Activated CD8-positive, alpha-beta memory T cell treated with anti-CD3 and anti-CD28 coated beads for 1 hour (primary cell): ENCODE results near the gene ZNF580.

Experiments used
- DNase-seq, 2 donors: peaks; one replicate each; pipeline ENCODE4 v3.0.0-alpha.2; 2020; ENCODE audit warnings: low read depth in 1 of 2; ENCODE audit errors: extremely low read depth in 1 of 2

The ZNF580 gene

DNA sequence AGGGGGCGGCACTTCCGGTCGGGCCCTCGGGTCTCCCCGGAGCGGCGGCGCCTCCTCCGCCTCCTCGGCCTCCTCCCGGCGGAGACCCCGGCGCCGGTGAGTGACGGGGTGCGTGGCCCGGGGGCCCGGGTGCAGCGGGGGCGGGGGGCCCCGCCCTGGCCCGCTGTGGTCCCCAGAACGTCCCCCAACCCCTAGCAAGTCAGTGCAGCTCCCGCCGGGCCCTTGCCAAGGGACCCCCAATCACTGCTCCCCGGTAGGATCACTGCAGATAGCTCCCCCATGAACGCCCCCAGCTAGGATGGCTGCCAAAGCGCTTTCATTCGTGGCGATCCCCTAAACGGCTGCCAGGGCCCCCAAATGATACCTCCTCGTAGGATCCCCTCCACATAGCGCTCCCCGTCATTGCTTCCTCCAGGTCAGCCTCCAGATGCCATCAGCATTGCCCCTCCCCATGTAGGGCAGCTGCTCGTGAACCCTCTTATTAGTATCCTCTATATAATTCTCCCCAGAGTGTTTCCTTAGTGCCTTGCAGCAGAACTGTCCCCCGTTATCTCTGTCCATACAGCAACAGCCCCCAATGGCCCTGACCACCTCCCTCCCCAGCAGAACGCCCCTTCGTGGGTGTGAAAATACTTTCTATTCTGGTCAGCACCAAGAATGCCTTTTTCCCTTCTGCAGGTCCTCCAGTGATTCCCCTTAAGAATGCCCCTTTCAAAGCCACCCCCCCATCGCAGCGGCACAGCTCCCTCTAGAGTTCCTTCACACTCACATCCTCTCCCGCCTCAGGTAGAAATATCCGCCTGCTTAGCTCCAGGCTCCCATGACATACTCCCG lies 34.9 kb upstream of the ZNF580 start, which contains the start of gene ZNF865:
Gene ZNF865, plus strand, starts transcription at position 11 of the 834 bp plus-strand sequence. CDS start 7,972 bp downstream, outside the sequence.
- DNase-seq: peak; percentile 49 to 51

DNA sequence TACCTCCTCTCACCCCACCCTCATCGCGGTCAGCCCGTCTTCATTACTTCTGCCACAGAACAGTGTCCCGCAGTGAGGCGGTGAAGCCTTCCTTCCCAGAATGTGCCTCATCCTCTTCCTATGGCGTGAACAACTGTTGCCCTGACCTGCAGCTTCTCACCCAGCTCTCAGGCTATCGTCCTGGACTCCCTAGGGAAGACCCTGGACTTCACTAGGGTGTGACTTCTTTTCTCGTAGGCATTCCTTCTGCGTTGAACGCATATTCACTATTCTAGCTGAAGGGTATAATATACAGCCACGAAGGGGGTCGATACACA lies 34.4 kb upstream of the ZNF580 start:
- DNase-seq: no peak

DNA sequence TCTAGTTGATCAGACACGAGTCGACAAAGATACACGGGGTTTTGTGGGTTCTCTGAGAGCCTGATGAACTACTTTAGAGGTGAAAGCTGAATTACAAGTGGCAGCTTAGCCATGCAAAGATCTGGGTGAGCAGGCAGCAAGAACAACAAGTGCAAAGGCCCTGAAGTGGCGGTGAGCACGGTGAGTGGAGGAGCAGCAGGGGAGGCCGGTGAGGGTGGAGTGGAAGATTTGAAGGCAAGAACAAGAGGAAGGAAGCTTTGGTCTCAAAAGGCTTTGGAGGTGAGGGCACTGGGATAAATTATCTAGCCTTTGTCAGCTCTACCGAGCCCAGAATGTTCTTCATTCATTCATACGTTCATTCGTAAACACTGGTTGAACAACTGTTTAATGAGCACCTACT lies 34.0 kb upstream of the ZNF580 start:
- DNase-seq: no peak

DNA sequence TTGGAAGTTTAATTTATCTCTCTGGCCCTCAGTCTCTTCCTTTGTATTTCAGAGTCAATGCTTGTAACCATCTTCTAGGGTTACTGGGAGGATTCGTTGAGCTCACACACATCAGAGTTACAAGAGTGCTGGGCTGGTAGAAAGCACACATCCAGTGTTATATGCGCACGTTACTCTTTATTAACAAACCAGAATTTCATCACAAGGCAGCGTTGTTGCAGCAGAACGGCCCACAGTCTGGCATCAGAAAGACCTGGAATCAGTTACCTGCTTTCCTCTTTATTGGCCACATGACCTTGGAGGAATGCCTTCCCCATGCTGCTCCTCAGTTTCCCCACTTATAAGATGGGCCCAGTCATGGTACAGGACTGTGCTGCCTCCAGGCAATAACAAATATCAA lies 31.5 kb upstream of the ZNF580 start:
- DNase-seq: no peak

DNA sequence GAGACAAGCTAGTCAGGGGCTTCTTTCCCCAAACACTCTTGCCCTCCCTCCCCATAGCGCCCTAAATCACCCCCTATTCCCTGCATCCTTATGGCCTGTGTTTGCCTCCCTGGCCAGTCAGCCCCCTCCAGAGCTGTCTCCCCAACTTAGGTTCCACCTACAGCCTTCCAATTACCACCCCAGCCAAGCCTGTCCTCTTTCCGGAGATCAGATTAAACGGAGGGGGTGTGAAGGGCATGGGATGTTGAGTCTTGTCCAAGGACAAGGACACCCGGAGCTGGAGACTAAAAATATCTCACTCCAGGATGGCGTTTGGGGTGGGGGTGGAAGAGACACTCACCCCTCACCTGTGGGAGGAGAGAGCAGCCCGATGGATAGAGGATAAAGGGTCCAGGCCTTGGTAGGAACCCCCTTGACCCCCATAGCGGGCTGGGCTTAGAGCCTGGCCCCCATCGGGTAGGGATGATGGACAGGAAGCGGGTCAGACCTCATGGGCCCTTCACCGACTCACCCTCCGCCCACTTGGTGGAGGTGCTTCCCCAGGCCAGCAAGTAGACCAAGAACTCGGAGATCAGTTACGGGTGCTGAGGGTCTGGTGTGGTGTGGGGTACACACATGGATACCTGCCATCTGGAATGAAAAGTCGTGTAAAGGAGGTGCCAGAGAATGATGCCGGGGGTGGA lies 29.4 kb upstream of the ZNF580 start:
- DNase-seq: no peak

DNA sequence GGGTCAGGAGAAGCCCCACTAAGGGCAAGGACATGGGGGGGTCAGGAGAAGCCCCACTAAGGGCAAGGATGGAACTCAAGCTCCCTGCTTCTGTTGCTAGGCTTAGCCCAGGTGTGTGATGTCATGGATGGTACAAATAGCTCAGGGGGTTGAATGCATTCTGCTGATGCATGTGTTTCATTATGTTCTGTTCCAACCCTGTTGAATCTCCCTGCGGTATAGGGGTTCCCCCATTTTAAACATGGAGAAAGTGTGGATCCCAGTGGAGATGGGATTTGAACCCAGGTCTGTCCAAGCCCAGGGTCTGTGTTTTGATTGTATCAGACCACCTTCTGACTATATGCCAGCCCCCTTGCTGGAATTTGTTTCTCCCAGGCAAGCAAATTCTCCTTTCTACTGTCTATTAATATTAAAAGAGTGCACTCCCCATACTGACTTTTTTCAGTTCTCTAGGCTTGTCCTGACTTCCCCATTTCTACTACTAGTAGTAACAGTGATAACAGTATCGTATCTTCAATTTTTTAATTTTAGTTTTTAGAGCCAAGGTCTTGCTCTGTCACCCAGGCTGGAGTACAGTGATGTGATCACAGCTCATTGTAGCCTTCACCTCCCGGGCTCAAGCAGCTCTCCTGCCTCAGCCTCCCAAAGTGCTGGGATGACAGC lies 28.7 kb upstream of the ZNF580 start:
- no peak for DNase-seq

DNA sequence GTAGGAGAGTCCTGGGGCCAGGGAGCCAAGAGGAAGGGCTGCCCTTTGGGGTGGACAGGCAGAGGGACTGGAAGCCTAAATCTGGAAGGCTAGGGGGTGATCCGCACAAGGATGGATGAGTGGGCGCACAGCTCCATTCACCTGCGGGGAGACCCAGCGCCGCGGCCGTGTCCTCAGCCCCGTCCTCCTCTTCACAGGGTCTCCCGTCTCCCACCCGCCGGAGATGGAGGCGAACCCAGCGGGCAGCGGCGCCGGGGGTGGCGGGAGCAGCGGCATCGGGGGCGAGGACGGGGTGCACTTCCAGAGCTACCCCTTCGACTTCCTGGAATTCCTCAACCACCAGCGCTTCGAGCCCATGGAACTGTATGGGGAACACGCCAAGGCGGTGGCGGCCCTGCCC lies 27.4 kb upstream of the ZNF580 start:
- DNase-seq: no peak

DNA sequence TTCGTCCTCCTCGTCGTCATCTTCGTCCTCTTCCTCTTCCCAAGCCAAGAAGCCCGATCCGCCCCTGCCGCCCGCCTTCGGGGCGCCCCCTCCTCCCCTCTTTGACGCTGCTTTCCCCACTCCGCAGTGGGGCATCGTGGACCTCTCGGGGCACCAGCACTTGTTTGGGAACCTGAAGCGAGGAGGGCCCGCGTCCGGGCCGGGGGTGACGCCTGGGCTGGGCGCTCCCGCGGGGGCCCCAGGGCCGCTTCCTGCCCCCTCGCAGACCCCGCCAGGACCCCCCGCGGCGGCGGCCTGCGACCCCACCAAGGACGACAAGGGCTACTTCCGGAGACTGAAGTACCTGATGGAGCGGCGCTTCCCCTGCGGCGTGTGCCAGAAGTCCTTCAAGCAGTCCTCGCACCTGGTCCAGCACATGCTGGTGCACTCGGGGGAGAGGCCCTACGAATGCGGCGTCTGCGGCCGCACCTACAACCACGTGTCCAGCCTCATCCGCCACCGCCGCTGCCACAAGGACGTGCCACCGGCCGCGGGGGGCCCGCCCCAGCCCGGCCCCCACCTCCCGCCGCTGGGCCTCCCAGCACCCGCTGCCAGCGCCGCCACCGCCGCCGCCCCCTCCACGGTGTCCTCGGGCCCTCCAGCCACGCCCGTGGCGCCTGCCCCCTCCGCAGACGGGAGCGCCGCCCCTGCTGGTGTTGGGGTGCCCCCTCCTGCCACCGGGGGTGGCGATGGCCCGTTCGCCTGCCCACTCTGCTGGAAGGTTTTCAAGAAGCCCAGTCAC lies 26.7 kb upstream of the ZNF580 start:
- DNase-seq: no peak

DNA sequence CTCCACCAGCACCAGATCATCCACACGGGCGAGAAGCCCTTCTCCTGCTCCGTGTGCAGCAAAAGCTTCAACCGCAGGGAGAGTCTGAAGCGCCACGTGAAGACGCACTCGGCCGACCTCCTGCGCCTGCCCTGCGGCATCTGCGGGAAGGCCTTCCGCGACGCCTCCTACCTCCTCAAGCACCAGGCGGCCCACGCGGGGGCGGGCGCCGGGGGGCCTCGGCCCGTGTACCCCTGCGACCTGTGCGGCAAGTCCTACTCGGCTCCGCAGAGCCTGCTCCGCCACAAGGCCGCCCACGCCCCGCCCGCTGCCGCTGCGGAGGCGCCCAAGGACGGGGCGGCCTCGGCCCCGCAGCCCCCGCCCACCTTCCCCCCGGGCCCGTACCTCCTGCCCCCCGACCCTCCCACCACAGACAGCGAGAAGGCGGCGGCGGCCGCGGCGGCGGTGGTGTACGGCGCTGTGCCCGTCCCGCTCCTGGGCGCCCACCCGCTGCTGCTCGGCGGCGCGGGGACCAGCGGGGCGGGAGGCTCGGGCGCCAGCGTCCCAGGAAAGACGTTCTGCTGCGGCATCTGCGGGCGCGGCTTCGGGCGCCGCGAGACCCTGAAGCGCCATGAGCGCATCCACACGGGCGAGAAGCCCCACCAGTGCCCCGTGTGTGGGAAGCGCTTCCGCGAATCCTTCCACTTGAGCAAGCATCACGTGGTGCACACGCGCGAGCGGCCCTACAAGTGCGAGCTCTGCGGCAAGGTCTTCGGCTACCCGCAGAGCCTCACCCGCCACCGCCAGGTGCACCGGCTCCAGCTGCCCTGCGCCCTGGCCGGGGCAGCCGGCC lies 25.9 kb upstream of the ZNF580 start:
- no peak for DNase-seq

DNA sequence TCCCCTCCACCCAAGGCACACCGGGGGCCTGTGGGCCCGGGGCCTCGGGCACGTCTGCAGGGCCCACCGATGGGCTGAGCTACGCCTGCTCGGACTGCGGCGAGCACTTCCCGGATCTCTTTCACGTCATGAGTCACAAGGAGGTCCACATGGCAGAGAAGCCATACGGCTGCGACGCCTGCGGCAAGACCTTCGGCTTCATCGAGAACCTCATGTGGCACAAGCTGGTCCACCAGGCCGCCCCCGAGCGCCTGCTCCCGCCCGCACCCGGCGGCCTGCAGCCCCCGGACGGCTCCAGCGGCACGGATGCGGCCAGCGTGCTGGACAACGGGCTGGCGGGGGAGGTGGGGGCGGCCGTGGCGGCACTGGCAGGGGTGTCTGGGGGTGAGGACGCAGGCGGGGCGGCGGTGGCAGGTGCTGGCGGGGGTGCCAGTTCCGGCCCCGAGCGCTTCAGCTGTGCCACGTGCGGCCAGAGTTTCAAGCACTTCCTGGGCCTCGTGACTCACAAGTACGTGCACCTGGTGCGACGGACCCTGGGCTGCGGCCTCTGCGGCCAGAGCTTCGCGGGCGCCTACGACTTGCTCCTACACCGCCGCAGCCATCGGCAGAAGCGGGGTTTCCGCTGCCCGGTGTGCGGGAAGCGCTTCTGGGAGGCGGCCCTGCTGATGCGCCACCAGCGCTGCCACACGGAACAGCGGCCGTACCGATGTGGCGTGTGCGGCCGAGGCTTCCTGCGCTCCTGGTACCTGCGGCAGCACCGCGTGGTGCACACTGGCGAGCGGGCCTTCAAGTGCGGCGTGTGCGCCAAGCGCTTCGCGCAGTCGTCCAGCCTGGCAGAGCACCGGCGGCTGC lies 25.0 kb upstream of the ZNF580 start:
- no peak for DNase-seq

DNA sequence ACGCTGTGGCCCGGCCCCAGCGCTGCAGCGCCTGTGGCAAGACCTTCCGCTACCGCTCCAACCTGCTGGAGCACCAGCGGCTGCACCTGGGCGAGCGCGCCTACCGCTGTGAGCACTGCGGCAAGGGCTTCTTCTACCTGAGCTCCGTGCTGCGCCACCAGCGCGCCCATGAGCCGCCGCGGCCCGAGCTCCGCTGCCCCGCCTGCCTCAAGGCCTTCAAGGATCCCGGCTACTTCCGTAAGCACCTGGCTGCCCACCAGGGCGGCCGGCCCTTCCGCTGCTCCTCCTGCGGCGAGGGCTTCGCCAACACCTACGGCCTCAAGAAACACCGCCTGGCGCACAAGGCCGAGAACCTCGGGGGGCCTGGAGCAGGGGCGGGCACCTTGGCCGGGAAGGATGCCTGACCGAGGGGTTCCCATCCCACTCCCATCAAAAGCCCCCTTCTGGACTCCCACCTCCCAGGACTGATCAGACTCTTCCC lies 24.4 kb upstream of the ZNF580 start:
- DNase-seq: no peak

DNA sequence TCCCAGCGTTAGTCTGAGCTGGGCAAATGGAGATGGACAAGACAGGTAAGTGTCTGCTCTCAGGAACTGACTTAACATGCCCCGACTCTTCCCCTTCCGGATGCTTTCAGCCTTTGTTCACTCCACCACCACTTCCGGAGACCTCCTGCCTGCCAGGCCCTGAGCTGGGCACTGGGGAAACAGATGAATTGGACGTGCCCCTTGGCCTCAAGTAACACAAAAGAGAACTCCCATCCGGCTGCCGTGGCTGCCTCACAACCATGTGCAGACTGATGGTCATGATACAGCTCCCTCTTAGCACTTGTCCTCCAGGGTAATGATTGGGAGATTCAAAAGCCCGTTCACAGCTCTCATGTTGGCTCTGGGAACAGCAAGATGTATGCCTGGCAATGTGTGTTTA lies 23.4 kb upstream of the ZNF580 start:
- no peak for DNase-seq

DNA sequence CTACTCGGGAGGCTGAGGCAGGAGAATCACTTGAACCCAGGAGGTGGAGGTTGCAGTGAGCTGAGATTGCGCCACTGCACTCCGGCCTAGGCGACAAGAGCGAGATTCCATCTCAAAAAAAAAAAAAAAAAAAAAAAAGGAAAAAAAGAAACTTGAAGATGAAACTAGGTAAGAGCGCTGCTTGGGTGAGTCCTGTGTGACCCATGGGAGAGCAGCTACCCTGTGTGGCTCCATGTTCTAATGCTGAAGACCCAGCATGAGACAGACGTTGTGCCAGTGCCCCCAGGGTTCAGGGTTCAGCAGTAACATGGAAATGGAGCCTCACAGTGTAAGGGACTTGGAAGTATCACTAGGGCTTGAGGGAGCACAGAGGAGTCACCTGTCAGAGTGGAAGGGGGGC lies 22.4 kb upstream of the ZNF580 start:
- DNase-seq: no peak

DNA sequence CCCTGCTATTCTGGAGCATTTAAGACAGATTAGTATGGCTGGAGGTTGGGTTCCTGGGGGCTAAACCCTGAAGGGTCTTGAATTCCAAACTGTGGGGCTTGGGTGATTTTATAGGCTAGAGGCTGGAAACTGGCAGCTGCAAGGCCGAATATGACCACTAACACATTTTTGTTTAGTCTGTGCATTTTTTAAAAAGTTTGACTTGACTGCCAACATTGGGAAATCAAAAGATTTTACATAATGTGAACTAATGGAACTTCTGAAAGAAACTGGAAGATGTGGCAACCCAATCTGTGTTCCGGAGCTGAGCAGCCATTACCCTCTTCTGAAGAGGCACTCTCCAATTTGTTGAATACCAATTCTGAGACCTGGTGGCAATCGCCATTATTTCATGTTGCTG lies 21.5 kb upstream of the ZNF580 start:
- no peak for DNase-seq

DNA sequence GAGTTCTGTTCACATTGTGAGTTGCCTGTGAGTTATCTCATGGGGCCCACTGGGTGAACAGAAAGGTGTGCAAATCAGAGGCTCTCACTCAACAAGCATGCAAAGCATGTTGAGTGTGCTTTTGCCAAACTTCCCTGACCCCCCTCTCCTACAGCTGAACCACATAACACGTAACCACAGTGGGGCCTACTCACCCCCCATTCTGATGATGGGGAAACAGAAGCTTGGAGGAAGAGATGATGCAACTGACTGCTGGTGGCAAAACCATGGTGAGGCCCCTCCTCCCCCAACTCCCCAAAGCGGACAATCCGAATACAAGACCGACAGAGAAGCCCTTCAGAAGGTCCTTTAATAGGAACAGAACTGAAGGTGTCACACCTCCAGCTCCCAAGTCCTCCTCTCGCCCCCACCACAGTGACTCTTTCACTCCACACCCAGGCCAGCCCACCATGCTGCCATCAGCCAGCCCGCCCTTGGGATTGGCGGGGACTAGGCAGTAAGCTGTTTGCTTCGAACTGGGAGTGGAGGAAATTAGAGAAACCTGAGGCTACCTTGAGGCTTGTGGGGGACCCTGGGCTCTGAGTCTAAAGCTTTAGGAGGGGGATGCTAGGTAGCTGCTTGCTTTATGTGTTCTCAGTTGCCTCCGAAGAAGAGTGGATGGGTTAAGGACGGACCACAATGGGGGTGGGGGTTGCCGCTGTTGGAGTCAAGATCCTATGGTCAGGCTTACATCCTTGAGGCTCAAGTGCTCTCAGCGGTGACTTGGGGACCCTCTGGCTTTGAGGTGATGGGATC lies 20.2 kb upstream of the ZNF580 start:
- no peak for DNase-seq

DNA sequence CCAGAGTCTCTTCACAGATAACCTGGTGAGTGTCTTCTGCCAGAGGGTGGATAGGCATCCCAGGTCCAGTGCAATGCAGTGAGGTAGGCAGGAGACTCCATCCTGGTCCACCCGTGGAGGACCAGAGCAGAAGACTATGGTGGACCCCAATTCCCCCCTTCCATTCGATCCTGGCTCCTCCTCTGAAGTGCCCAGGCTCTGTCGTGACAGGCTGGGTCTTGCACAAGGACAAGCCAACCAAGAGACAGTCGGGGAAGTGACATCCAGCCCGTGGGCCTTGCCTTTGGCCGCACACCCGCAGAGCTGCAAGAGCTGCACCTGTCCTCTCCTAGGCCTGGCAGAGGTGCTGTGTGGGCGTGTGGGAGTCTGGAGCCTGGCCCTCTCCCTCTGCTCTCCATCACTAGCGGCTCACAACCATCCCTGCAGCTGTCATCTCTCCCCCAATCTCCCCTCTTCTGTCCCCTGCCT lies 19.6 kb upstream of the ZNF580 start:
- DNase-seq: no peak

DNA sequence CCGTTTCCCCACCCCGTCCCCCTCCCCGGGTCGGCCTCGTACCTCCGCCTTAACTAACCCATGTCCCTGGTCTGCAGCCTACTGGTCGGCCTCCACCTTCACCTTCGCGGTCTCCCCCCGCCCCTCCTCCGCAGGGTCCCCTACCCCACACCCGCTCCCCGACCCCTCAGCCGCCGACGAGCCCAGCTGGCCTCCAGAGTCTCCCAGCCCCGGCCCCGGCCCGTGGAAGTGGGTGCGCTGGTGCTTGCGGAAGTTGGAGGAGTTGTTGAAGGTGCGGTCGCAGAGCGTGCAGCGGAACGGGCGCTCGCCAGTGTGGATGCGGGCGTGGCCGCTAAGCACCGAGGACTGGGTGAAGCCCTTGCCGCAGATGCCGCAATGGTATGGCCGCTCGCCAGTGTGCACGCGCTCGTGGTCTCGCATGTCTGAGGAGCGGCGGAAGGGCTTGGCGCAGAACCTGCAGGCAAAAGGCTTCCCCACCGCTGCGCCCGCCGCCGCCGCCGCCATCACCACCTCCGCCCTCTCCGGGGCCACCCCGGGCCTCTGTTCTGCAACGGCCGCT lies 19.1 kb upstream of the ZNF580 start:
- no peak for DNase-seq
